Ovary (tissue), 9 donors: ENCODE results near the gene ACADS. TPM values are rescaled to one million over a fixed set of nuclear protein-coding genes. Genes with fewer than 3 reads are reported as not detected.

Experiments used
- DNase-seq, 5 donors: peaks; one replicate each; pipeline ENCODE4 v3.0.0-alpha.2; 2019 to 2020
- H3K27ac ChIP-seq, 2 donors: fragments of 200-600 bp; one replicate each; pipeline versions ENCODE4 v1.5.1 to v1.8.0; 2019 to 2022
- H3K27me3 ChIP-seq: fragments of 200-600 bp; one replicate; pipeline ENCODE4 v1.8.0; 2022
- H3K36me3 ChIP-seq: fragments of 200-600 bp; sonication (generic); one replicate; pipeline ENCODE4 v1.5.1; 2019
- H3K4me1 ChIP-seq: one replicate; pipeline ENCODE4 v1.8.1; 2013; ENCODE audit warnings: mild to moderate bottlenecking, moderate library complexity; ENCODE audit not compliant: insufficient read depth
- H3K4me3 ChIP-seq: fragments of 200-600 bp; sonication (generic); one replicate; pipeline ENCODE4 v1.5.1; 2017
- H3K9me3 ChIP-seq, 2 donors: fragments of 200-600 bp in 1 of 2; sonication (generic) in 1 of 2; one replicate each; pipeline versions ENCODE4 v1.5.1 to v1.8.1; 2013 to 2019; ENCODE audit warnings: mild to moderate bottlenecking in 1 of 2, moderate library complexity in 1 of 2
- CTCF ChIP-seq, 3 donors: fragments of 450-650 bp in 2 of 3; fragments of 200-600 bp in 1 of 3; IDR thresholded peaks; one replicate each; pipeline versions ENCODE4 v1.5.1 to v1.8.0; 2016 to 2022; ENCODE audit warnings: antibody characterized with exemption in 3 of 3, mild to moderate bottlenecking in 1 of 3
- EP300 ChIP-seq: sonication (generic); formaldehyde crosslinking; IDR thresholded peaks from one replicate; pipeline ENCODE4 v1.6.1; 2017; ENCODE audit warnings: antibody characterized with exemption
- POLR2A ChIP-seq: fragments of 450-650 bp; IDR thresholded peaks from one replicate; pipeline ENCODE4 v1.6.1; 2017; ENCODE audit warnings: antibody characterized with exemption, mild to moderate bottlenecking, moderate library complexity
- WGBS, 3 donors: extraction: QIAGEN DNeasy Blood & Tissue Kit in 1 of 3; methylation state at CpG; one replicate each; pipeline versions ENCODE4 v1.1.5 to v1.1.7; 2013 to 2017; 5-methylcytosine and 5-hydroxymethylcytosine counted together
- intact Hi-C, 4 donors: fragments of 100-400 bp; cut with DNase I; formaldehyde crosslinking; loops; one replicate each; pipeline versions ENCODE4 v1.11.0 to v1.15.1; 2022 to 2023
- polyA plus RNA-seq, 2 donors: library from polyadenylated mRNA; stranded (reverse); fragments of 200-250 nt in 1 of 2; fragments of 350-450 nt in 1 of 2; fragmentation: Illumina TruSeq in 1 of 2; extraction: RNeasy Lipid Tissue Mini Kit (QIAGEN cat#74804) in 1 of 2; gene quantifications; one replicate each; pipeline ENCODE4 v1.2.3, GENCODE V29; 2013 to 2014
- total RNA-seq, 7 donors: library from RNA; depleted of rRNA in 2 of 7; stranded (reverse); fragments of >200 nt in 2 of 7; fragmentation: NEBNext Ultra II Directional in 3 of 7; extraction: Animal tissue kit (Norgen Biotek cat#: 25700) in 3 of 7; gene quantifications; one replicate each; pipeline versions ENCODE4 v1.1.0 to v1.2.4, GENCODE V29; 2016 to 2023
- donor health status: DM: no; HTN: no; CAD: no; lungs with moderate emphysema.
- donor health status: DM: no; HTN: no; CAD: no.
- donor health status: Bipolar disorder and iron deficiency.
- donor health status: DM: yes; HTN: yes; CAD: no.
- donor health status: DM: no; HTN: no; CAD: no.
- donor health status: DM: yes; HTN: yes; CAD: no.

The ACADS gene
- total and polyA plus RNA-seq, 9 donors: 1.0 to 17.5 (median 13.9) TPM

GRCh38 chr12:120733574-120733973, 7.9 kb downstream of the ACADS start:
- H3K36me3 ChIP-seq: no peaks in the 10 kb centered on the region
- peak in 1 of 5 donors; percentile 1 for DNase-seq
- intact Hi-C loops: no loop called here
- no peaks in the 10 kb centered on the region for H3K4me1 ChIP-seq
- H3K4me3 ChIP-seq: no peak overlapping the region
- H3K27me3 ChIP-seq: no peaks in the 10 kb centered on the region
- WGBS, 3 donors: 91 to 96% (median 93%) methylated on average over 3 of the region's 3 CpGs
- no peak for TF ChIP-seq POLR2A
- no peak for TF ChIP-seq CTCF (IDR thresholded peaks at IDR 0.05)
- no peak for TF ChIP-seq EP300
- no peaks in the 10 kb centered on the region for H3K9me3 ChIP-seq
- H3K27ac ChIP-seq: no peak overlapping the region

DNA sequence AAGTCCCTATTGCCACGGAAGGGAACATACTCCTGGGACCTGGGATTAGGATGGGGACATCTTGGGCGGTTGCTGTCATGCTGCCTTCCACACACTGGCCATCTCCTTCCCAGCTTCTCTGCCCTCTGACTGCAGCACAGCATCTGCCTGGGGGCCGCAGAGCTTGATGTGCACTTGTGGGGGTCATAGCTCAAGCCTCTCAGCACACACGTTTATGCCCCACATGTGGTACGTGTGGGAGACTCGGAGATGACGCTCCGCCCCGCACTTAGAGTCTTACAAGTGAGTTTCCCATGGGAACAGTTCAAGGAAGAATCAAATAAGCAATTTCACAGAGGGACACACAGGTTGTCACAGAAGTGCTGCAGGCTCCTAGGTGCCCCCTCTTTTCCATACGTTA, 8.6 kb downstream of the ACADS start:
- Histone ChIP-seq H3K4me1 (no peaks in the 10 kb centered on the region), H3K27me3 (no peaks in the 10 kb centered on the region), H3K27ac (no peak overlapping the region), H3K4me3 (no peak overlapping the region), H3K36me3 (no peaks in the 10 kb centered on the region), H3K9me3 (no peaks in the 10 kb centered on the region)
- 92 to 95% (median 94%) methylated on average over 10 of the region's 10 CpGs for WGBS, 3 donors
- no peak for TF ChIP-seq POLR2A
- no peak for TF ChIP-seq CTCF (IDR thresholded peaks at IDR 0.05)
- no peak for TF ChIP-seq EP300
- intact Hi-C loops: no loop called here
- no peak for DNase-seq

DNA sequence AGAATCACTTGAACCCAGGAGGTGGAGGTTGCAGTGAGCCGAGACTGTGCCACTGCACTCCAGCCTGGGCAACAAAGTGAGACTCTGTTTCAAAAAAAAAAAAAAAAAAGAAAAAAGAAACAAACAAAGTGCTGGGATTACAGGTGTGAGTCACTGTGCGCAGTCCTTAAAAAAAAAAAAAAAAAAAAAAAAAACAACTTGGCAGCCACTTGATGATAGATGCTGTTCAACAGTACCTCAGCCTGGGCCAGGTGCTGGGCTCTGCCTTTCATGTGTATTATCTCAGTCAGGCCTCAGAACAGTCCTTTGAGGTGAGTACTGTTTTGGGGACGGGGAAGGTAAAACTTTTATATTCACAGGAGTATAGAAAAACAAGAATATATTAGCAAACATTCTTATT, 9.6 kb downstream of the ACADS start:
- intact Hi-C loops: no loop called here
- Histone ChIP-seq H3K9me3 (no peaks in the 10 kb centered on the region), H3K36me3 (no peaks in the 10 kb centered on the region), H3K4me3 (no peak overlapping the region), H3K27ac (no peak overlapping the region), H3K27me3 (no peaks in the 10 kb centered on the region), H3K4me1 (no peaks in the 10 kb centered on the region)
- TF ChIP-seq CTCF (IDR thresholded peaks at IDR 0.05) (no peak), POLR2A (no peak), EP300 (no peak)
- DNase-seq: no peak
- 95 to 96% (median 96%) methylated on average over 3 of the region's 3 CpGs for WGBS, 3 donors

DNA sequence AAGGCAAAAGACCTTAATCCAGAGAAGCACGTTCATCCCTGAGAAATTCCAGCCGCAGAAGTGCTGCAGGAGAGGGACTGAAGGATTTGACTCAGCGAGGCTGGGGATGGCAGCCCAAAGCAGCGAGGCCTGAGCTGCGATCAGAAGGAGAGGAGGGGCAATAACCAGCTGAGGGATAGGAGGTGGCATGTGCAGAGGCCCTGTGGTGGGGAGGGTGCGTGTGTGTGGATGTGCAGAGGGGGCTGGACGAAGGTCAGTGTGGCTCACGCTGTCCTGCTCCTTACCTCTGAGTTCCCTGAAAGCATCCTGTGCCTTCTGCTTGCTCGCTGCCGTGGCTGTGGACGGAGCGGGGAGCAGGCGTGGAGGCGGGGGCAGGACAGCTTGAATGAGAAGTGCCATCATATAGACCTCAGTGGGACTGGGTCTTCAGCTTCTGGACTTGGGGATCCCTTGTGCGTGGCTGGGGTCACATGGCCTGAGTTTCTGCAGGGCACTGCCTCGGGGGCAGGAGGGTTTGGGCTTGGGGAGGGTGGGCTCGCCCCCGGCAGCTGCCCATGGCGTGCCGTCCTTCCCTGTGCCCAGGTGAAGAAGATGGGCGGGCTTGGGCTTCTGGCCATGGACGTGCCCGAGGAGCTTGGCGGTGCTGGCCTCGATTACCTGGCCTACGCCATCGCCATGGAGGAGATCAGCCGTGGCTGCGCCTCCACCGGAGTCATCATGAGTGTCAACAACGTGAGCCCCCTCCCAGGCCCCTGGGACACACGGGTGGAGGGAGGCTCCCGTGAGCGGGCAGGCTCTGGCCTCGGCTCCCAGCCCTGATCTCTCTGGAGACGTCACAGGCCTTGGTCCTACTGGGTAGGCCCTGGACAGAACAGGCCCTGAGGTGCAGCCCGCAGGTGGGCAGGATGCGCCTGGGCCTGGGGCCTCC, 11.0 kb downstream of the ACADS start:
- Histone ChIP-seq H3K36me3 (no peaks in the 10 kb centered on the region), H3K27ac (no peak overlapping the region), H3K27me3 (no peaks in the 10 kb centered on the region), H3K9me3 (no peaks in the 10 kb centered on the region), H3K4me3 (no peak overlapping the region), H3K4me1 (no peaks in the 10 kb centered on the region)
- TF ChIP-seq EP300: no peak
- TF ChIP-seq POLR2A: no peak
- TF ChIP-seq CTCF (IDR thresholded peaks at IDR 0.05): no peak
- DNase-seq: peak in 1 of 5 donors; percentile 31
- 89 to 91% (median 90%) methylated on average over 35 to 38 of the region's 38 CpGs for WGBS, 3 donors
- intact Hi-C loops: no loop called here
